DND-41 (cell line): Measurements from ENCODE around the gene CCDC174.

Experiments used
- ATAC-seq: fragments of 200-7000 bp; cut with Tn5 transposase; 3 replicates; pipeline ENCODE4 v1.9.1; 2021; ENCODE audit warnings: low read depth; ENCODE audit not compliant: insufficient read depth
- DNase-seq: peaks from one replicate; pipeline ENCODE4 v3.0.0-alpha.2; 2020
- H2AFZ ChIP-seq: 2 replicates; pipeline ENCODE4 v1.6.0; 2012; ENCODE audit warnings: low read depth, low read length
- H3K27ac ChIP-seq: 2 replicates; pipeline ENCODE4 v1.5.1; 2012; ENCODE audit warnings: low read length, inconsistent platforms
- H3K27me3 ChIP-seq: fragments of 200-600 bp; sonication (generic); 2 replicates; pipeline ENCODE4 v1.6.0; 2012; ENCODE audit warnings: low read length, mild to moderate bottlenecking, inconsistent platforms; ENCODE audit not compliant: insufficient read depth, poor library complexity
- H3K36me3 ChIP-seq: 2 replicates; pipeline ENCODE4 v1.5.1; 2012; ENCODE audit warnings: low read length, inconsistent platforms; ENCODE audit not compliant: insufficient read depth
- H3K4me1 ChIP-seq: 2 replicates; pipeline ENCODE4 v1.5.1; 2012; ENCODE audit warnings: mild to moderate bottlenecking, low read length; ENCODE audit not compliant: insufficient read depth
- H3K4me2 ChIP-seq: 2 replicates; pipeline ENCODE4 v1.6.0; 2012; ENCODE audit warnings: mild to moderate bottlenecking, moderate library complexity, low read length, inconsistent platforms; ENCODE audit not compliant: insufficient read depth
- H3K4me3 ChIP-seq, 2 experiments: fragments of 200-600 bp in 1 of 2; shearing (Covaris generic) in 1 of 2; 2 replicates each; pipeline ENCODE4 v1.5.1; 2012 to 2016; ENCODE audit warnings: inconsistent platforms in 2 of 2, low read length in 2 of 2, mild to moderate bottlenecking in 2 of 2, low read depth in 1 of 2, moderate library complexity in 1 of 2
- H3K79me2 ChIP-seq: 2 replicates; pipeline ENCODE4 v1.6.0; 2012; ENCODE audit warnings: low read length, inconsistent platforms; ENCODE audit not compliant: insufficient read depth
- H3K9ac ChIP-seq: 2 replicates; pipeline ENCODE4 v1.6.0; 2012; ENCODE audit warnings: low read depth, mild to moderate bottlenecking, inconsistent platforms, low read length, moderate library complexity
- H3K9me3 ChIP-seq: 2 replicates; pipeline ENCODE4 v1.5.1; 2012; ENCODE audit warnings: low read length, moderate library complexity, mild to moderate bottlenecking, inconsistent platforms; ENCODE audit not compliant: insufficient read depth, severe bottlenecking
- H4K20me1 ChIP-seq: 2 replicates; pipeline ENCODE4 v1.6.0; 2012; ENCODE audit warnings: low read length; ENCODE audit not compliant: insufficient read depth
- EZH2 ChIP-seq: IDR thresholded peaks from 3 replicates; pipeline ENCODE4 v1.6.1; 2012; ENCODE audit warnings: borderline replicate concordance, low read depth, mild to moderate bottlenecking, moderate library complexity, low read length, inconsistent platforms; ENCODE audit not compliant: severe bottlenecking
- TF ChIP-seq, protein P1 (sequence below): IDR thresholded peaks from 2 replicates; pipeline ENCODE4 v1.5.1; 2012; ENCODE audit warnings: borderline replicate concordance, low read length, moderate library complexity, mild to moderate bottlenecking; ENCODE audit not compliant: poor library complexity, severe bottlenecking; ENCODE audit errors: extremely low read depth

The CCDC174 gene

DNA sequence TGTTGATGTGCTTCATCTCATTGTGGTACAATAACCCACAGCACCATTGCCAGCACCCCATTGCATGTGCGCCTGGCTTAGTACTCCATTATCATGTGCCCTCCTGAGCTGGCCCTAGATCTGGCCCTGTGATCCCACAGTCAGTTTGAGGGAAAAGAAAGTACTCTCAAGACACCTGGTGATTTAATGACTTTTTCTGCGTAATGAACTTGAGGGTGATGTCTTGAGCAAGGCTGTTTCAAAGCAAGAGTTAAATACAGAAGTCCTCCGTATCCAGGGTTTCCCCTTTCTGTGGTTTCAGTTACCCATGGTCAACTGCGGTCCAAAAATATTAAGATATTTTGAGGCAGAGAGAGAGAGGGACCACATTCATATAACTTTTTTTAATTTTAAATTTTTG is 39.7 kb downstream of the CCDC174 start:
- H3K4me1 ChIP-seq: peaks cover 5% of the 10 kb centered on the region; the same call in 1 of the 2 replicates
- H3K9ac ChIP-seq: no peak overlapping the region
- DNase-seq (no peak), ATAC-seq (no peak)
- no peak overlapping the region for H3K4me2 ChIP-seq
- H3K4me3 ChIP-seq: no peak overlapping the region
- H3K27me3 ChIP-seq: no peaks in the 10 kb centered on the region
- no peak overlapping the region for H2AFZ ChIP-seq
- H4K20me1 ChIP-seq: no peaks in the 10 kb centered on the region
- no peaks in the 10 kb centered on the region for H3K79me2 ChIP-seq
- H3K27ac ChIP-seq: no peak overlapping the region
- TF ChIP-seq, protein P1, sequence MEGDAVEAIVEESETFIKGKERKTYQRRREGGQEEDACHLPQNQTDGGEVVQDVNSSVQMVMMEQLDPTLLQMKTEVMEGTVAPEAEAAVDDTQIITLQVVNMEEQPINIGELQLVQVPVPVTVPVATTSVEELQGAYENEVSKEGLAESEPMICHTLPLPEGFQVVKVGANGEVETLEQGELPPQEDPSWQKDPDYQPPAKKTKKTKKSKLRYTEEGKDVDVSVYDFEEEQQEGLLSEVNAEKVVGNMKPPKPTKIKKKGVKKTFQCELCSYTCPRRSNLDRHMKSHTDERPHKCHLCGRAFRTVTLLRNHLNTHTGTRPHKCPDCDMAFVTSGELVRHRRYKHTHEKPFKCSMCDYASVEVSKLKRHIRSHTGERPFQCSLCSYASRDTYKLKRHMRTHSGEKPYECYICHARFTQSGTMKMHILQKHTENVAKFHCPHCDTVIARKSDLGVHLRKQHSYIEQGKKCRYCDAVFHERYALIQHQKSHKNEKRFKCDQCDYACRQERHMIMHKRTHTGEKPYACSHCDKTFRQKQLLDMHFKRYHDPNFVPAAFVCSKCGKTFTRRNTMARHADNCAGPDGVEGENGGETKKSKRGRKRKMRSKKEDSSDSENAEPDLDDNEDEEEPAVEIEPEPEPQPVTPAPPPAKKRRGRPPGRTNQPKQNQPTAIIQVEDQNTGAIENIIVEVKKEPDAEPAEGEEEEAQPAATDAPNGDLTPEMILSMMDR: no peak
- TF ChIP-seq EZH2: no peak
- no peaks in the 10 kb centered on the region for H3K36me3 ChIP-seq
- no peaks in the 10 kb centered on the region for H3K9me3 ChIP-seq

DNA sequence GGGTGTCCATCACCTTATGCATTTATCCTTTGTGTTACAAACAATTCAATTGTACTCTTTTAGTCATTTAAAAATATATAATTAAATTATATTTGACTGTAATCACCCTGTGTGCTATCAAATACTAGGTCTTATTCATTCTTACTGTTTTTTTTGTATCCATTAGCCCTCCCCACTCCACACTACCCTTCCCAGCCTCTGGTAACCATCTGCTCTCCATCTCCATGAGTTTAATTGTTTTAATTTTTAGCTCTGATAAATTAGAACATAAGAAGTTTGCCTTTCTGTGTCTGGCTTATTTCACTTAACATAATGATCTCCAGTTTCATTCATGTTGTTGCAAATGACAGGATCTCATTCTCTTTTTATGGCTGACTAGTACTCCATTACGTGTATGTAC is 40.2 kb downstream of the CCDC174 start:
- H3K9me3 ChIP-seq: no peaks in the 10 kb centered on the region
- no peaks in the 10 kb centered on the region for H3K27me3 ChIP-seq
- no peak for ATAC-seq
- no peaks in the 10 kb centered on the region for H3K79me2 ChIP-seq
- H2AFZ ChIP-seq: no peak overlapping the region
- DNase-seq: no peak
- H3K36me3 ChIP-seq: no peaks in the 10 kb centered on the region
- no peak overlapping the region for H3K27ac ChIP-seq
- H3K4me1 ChIP-seq: peaks cover 5% of the 10 kb centered on the region; the same call in 1 of the 2 replicates
- H3K9ac ChIP-seq: no peak overlapping the region
- H3K4me3 ChIP-seq: no peak overlapping the region
- TF ChIP-seq EZH2: no peak
- TF ChIP-seq, protein P1: no peak
- no peaks in the 10 kb centered on the region for H4K20me1 ChIP-seq
- no peak overlapping the region for H3K4me2 ChIP-seq

DNA sequence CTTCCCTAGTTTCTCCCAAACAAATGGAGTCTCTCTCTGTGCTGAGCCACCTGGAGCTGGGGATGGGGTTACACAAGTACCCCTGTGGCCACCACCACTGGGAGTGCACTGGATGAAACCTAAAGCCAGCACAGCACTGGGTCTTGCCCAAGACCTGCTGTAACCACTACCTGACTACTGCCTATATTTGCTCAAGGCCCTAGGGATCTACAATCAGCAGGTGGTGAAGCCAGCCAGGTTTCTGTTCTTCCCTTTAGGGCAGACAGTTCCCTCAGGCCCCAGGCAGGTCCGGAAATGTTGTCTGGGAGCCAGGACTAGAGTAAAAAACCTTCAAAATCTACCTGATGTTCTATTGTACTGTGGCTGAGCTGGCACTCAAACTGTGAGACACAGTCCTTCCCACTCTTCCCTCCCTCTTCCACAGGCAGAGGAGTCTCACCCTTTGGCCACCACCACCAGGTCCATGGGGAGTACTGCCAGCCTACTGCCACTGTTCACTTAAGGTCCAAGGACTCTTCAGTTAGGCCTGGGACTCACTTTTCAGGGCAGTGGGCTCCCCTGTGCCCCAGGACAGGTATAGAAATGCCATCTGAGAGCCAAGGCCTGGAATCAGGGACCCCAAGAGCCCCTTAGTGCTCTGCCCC is 47.2 kb downstream of the CCDC174 start:
- H2AFZ ChIP-seq: no peak overlapping the region
- H3K27me3 ChIP-seq: no peaks in the 10 kb centered on the region
- TF ChIP-seq, protein P1: no peak
- TF ChIP-seq EZH2: no peak
- no peaks in the 10 kb centered on the region for H3K79me2 ChIP-seq
- no peak overlapping the region for H3K4me2 ChIP-seq
- H4K20me1 ChIP-seq: no peaks in the 10 kb centered on the region
- no peak overlapping the region for H3K9ac ChIP-seq
- no peak overlapping the region for H3K27ac ChIP-seq
- no peak for DNase-seq
- H3K4me3 ChIP-seq: no peak overlapping the region
- ATAC-seq: no peak
- no peaks in the 10 kb centered on the region for H3K4me1 ChIP-seq
- H3K36me3 ChIP-seq: no peaks in the 10 kb centered on the region
- no peaks in the 10 kb centered on the region for H3K9me3 ChIP-seq
